Endothelial cell of umbilical vein (primary cell): Measurements from ENCODE around the gene SLC22A25. TPM values are rescaled to one million over a fixed set of nuclear protein-coding genes. Genes with fewer than 3 reads are reported as not detected.

Experiments
- BruUV-seq: library from RNA; stranded (reverse); fragments of 400-500 nt; replicated peaks from 2 replicates; lab custom pipeline; 2021; lab: Mats Ljungman, UMichigan
- CTCF ChIA-PET: fragments of 300-600, 350-600 bp; sonication (Branson Sonifier 250); formaldehyde crosslinking; loops from one replicate; lab custom pipeline; 2021; ENCODE audit warnings: antibody characterized with exemption, inconsistent platforms; lab: Charles Lee
- POLR2A ChIA-PET: fragments of 300-600, 350-600 bp; sonication (Branson Sonifier 250); formaldehyde crosslinking; loops from one replicate; lab custom pipeline; 2021; ENCODE audit warnings: antibody characterized with exemption, inconsistent platforms; lab: Charles Lee
- DNase-seq: peaks from one replicate; pipeline ENCODE4 v3.0.0-alpha.2; 2011; ENCODE audit warnings: low read depth, low spot score
- FAIRE-seq: peaks from 2 replicates; lab custom pipeline; 2011; peaks lifted over from hg19 to GRCh38; lab: Jason Lieb, UNC
- H2AFZ ChIP-seq: 2 replicates; pipeline ENCODE4 v1.6.0; 2012; ENCODE audit warnings: low read depth, low read length, control low read depth, inconsistent platforms
- H3K27ac ChIP-seq: 2 replicates; pipeline ENCODE4 v1.5.1; 2011; ENCODE audit warnings: low read depth, mild to moderate bottlenecking, control low read depth, low read length, moderate library complexity; ENCODE audit not compliant: insufficient read depth
- H3K27me3 ChIP-seq, 2 experiments: 2 replicates each; pipeline versions ENCODE4 v1.6.0 to v1.6.1; 2011; ENCODE audit warnings: low read length in 2 of 2, mixed read lengths in 1 of 2; ENCODE audit not compliant: control insufficient read depth in 2 of 2, insufficient read depth in 2 of 2
- H3K36me3 ChIP-seq, 2 experiments: 2 replicates in 1 of 2; 3 replicates in 1 of 2; pipeline ENCODE4 v1.5.1; 2011; ENCODE audit warnings: low read length in 2 of 2, mild to moderate bottlenecking in 1 of 2, moderate library complexity in 1 of 2; ENCODE audit not compliant: control insufficient read depth in 2 of 2, insufficient read depth in 2 of 2; ENCODE audit errors: extremely low read depth in 1 of 2
- H3K4me1 ChIP-seq: 3 replicates; pipeline ENCODE4 v1.5.1; 2011; ENCODE audit warnings: mild to moderate bottlenecking, low read length; ENCODE audit not compliant: control insufficient read depth, insufficient read depth; ENCODE audit errors: extremely low read depth
- H3K4me2 ChIP-seq: 2 replicates; pipeline ENCODE4 v1.6.1; 2011; ENCODE audit warnings: low read length, control low read depth, mixed read lengths; ENCODE audit not compliant: insufficient read depth
- H3K4me3 ChIP-seq, 3 experiments: fragments of 200-600 bp in 1 of 3; sonication (generic), shearing (Covaris generic) in 1 of 3; replicated peaks in 1 of 3; 2 replicates each; pipeline ENCODE4 v1.5.1; 2011 to 2016; ENCODE audit warnings: control low read depth in 3 of 3, low read length in 3 of 3, mild to moderate bottlenecking in 2 of 3, inconsistent platforms in 1 of 3, low read depth in 1 of 3, moderate library complexity in 1 of 3; ENCODE audit not compliant: insufficient read depth in 1 of 3
- H3K79me2 ChIP-seq: 2 replicates; pipeline ENCODE4 v1.6.0; 2012; ENCODE audit warnings: low read length, inconsistent platforms; ENCODE audit not compliant: control insufficient read depth, insufficient read depth
- H3K9ac ChIP-seq: replicated peaks from 2 replicates; pipeline ENCODE3; 2011; ENCODE audit warnings: low read length, control low read depth; ENCODE audit not compliant: insufficient read depth; ENCODE audit errors: extremely low read depth
- H3K9me1 ChIP-seq: replicated peaks from 3 replicates; pipeline ENCODE4 v1.6.0; 2011; ENCODE audit warnings: mild to moderate bottlenecking, low read length; ENCODE audit not compliant: control insufficient read depth, insufficient read depth; ENCODE audit errors: extremely low read depth
- H3K9me3 ChIP-seq: replicated peaks from 2 replicates; pipeline ENCODE4 v1.5.1; 2012; ENCODE audit warnings: low read length, inconsistent platforms; ENCODE audit not compliant: control insufficient read depth, insufficient read depth
- H4K20me1 ChIP-seq: replicated peaks from 2 replicates; pipeline ENCODE3; 2011; ENCODE audit warnings: mild to moderate bottlenecking, low read length; ENCODE audit not compliant: control insufficient read depth, insufficient read depth; ENCODE audit errors: extremely low read depth
- EZH2 ChIP-seq: IDR thresholded peaks from 2 replicates; pipeline ENCODE4 v1.6.1; 2012; ENCODE audit warnings: borderline replicate concordance, low read depth, mild to moderate bottlenecking, moderate library complexity, low read length, inconsistent platforms; ENCODE audit not compliant: severe bottlenecking
- FOS ChIP-seq: IDR thresholded peaks from 2 replicates; pipeline ENCODE4 v1.6.1; 2011; ENCODE audit warnings: mild to moderate bottlenecking, low read length, moderate library complexity, borderline replicate concordance; ENCODE audit not compliant: insufficient read depth
- GATA2 ChIP-seq: IDR thresholded peaks from 2 replicates; pipeline ENCODE4 v1.7.0; 2011; ENCODE audit warnings: low read depth, mild to moderate bottlenecking, moderate library complexity, mixed read lengths, low read length; ENCODE audit not compliant: insufficient read length, insufficient read depth
- JUN ChIP-seq: IDR thresholded peaks from 2 replicates; pipeline ENCODE4 v1.6.1; 2011; ENCODE audit warnings: borderline replicate concordance, low read depth; ENCODE audit not compliant: insufficient read length, insufficient read depth
- POLR2A ChIP-seq: IDR thresholded peaks from 2 replicates; pipeline ENCODE4 v1.6.1; 2012; ENCODE audit warnings: low read depth, mild to moderate bottlenecking, control low read depth, low read length
- POLR2AphosphoS5 ChIP-seq: IDR thresholded peaks from 2 replicates; pipeline ENCODE4 v1.6.1; 2012; ENCODE audit warnings: low read depth, mild to moderate bottlenecking, control low read depth, low read length, moderate library complexity; ENCODE audit not compliant: insufficient read depth
- dilution Hi-C: fragments of 300-500 bp; cut with MboI; formaldehyde crosslinking; loops from one replicate; pipeline ENCODE4 v1.15.0; 2019; ENCODE audit warnings: low sequenced_read_pairs; ENCODE audit not compliant: extremely low pct_ligation_motif_present
- intact Hi-C: fragments of 100-400 bp; cut with micrococcal nuclease; formaldehyde crosslinking; loops from one replicate; pipeline ENCODE4 v1.10.0; 2022
- polyA plus RNA-seq, 4 experiments: library from polyadenylated mRNA; depleted of rRNA in 3 of 4; stranded (reverse) in 3 of 4; unstranded in 1 of 4; fragments of >200 nt; gene quantifications; 2 replicates each; pipeline versions ENCODE4 v1.2.1 to v1.2.3, GENCODE V29; 2011 to 2012; ENCODE audit warnings: missing spikeins in 1 of 4
- total RNA-seq: library from RNA; stranded (reverse); gene quantifications from 2 replicates; pipeline ENCODE4 v1.2.3, GENCODE V29; 2021
- TF ChIP-seq, protein P1 (sequence below): IDR thresholded peaks from 2 replicates; pipeline ENCODE4 v1.6.1; 2011; ENCODE audit not compliant: insufficient read depth, insufficient read length
- TF ChIP-seq, protein P2 (sequence below), 2 donors: IDR thresholded peaks; 1 replicate in 1 of 2; 2 replicates in 1 of 2; pipeline ENCODE4 v1.5.1; 2011; ENCODE audit warnings: low read length in 2 of 2, mild to moderate bottlenecking in 2 of 2, moderate library complexity in 2 of 2, control low read depth in 1 of 2, inconsistent platforms in 1 of 2, low read depth in 1 of 2; ENCODE audit not compliant: insufficient read depth in 1 of 2; ENCODE audit errors: extremely low read depth in 1 of 2

The SLC22A25 gene
- total and polyA plus RNA-seq, 2 donors (not counting 3 experiments of a cell fraction or from before 2014, with no cell fraction given), result not detected

GRCh38 chr11:63251312-63251711 is 7.9 kb upstream of the SLC22A25 start:
- ChIA-PET CTCF (no interaction called here), POLR2A (no interaction called here)
- Histone ChIP-seq H3K4me2 (no peak overlapping the region), H3K27me3 (no peaks in the 10 kb centered on the region), H3K79me2 (no peaks in the 10 kb centered on the region), H3K9me1 (no peaks in the 10 kb centered on the region), H3K4me1 (no peaks in the 10 kb centered on the region), H3K36me3 (no peaks in the 10 kb centered on the region), H3K9me3 (no peaks in the 10 kb centered on the region), H3K27ac (no peak overlapping the region), H4K20me1 (no peaks in the 10 kb centered on the region), H3K4me3 (no peak overlapping the region), H3K9ac (no peak overlapping the region), H2AFZ (no peak overlapping the region)
- intact Hi-C loops, result no loop called here
- TF ChIP-seq EZH2 (no peak), GATA2 (no peak), POLR2AphosphoS5 (no peak), POLR2A (no peak), JUN (no peak), FOS (no peak)
- TF ChIP-seq, protein P1, sequence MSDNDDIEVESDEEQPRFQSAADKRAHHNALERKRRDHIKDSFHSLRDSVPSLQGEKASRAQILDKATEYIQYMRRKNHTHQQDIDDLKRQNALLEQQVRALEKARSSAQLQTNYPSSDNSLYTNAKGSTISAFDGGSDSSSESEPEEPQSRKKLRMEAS, result no peak
- TF ChIP-seq, protein P2, sequence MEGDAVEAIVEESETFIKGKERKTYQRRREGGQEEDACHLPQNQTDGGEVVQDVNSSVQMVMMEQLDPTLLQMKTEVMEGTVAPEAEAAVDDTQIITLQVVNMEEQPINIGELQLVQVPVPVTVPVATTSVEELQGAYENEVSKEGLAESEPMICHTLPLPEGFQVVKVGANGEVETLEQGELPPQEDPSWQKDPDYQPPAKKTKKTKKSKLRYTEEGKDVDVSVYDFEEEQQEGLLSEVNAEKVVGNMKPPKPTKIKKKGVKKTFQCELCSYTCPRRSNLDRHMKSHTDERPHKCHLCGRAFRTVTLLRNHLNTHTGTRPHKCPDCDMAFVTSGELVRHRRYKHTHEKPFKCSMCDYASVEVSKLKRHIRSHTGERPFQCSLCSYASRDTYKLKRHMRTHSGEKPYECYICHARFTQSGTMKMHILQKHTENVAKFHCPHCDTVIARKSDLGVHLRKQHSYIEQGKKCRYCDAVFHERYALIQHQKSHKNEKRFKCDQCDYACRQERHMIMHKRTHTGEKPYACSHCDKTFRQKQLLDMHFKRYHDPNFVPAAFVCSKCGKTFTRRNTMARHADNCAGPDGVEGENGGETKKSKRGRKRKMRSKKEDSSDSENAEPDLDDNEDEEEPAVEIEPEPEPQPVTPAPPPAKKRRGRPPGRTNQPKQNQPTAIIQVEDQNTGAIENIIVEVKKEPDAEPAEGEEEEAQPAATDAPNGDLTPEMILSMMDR (IDR thresholded peaks at IDR 0.05; ENCODE audit: extremely low read depth in 1 of 2, insufficient read depth in 1 of 2, low read depth in 1 of 2, low read length in 2 of 2), result no peak
- no peak for FAIRE-seq
- dilution Hi-C loops, result no loop called here
- DNase-seq, result no peak
- BruUV-seq, result no TSS peak
